GM08714 (cell line): ENCODE measurements around the gene GGA3.
"Not testable (repeated sequence)": the region's sequence is repeated elsewhere in the genome, so short reads cannot be mapped to it uniquely, and the experiment has no call there.

Experiments used
- H3K4me3 ChIP-seq: fragments of 200-500 bp; sonication (Bioruptor generic); 2 replicates; pipeline ENCODE4 v1.5.1; 2014; ENCODE audit warnings: mild to moderate bottlenecking, low read length, inconsistent platforms
- ZNF274 ChIP-seq: IDR thresholded peaks from 2 replicates; pipeline ENCODE4 v1.6.1; 2012; ENCODE audit warnings: mild to moderate bottlenecking, low read depth, low read length

Gene GGA3

DNA sequence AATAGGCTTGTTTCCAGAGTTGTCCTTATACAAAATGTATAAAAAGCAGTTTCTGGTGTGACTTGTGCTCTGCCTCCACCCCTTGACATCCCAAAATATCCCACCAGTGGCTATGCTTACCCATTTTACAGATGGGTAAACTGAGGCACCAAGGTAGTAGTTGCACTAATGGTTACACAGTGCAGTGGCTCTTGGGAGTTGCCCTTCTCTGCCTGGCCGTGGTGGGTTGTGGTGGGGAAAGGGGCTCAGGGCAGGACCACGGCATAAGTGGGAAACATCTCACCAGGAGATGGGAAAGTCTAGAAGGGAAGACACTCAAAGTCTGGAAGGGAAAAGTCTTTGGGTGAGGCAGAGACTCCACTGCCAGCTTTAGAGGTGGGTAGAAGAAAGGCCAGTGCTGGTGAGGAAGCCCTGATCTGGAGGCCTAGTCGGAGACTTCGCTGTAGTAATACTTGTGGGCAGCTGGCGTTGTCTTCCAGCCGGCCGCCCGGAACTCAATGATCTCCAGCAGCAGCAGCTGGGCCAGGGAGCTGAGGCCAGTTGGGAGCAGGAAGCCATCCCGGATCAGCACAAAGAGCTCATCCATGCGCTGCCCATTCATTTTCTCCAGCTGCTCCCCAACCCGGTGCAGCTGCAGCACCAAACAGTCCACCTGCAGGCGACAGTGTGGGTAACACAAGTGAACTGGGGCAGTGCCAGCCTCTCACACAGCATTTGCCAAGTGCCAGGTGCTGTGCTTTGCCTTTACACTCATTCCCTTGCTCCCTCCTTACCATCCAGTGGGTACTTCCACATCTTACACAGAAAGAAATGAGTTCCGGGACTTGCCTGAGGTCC lies 5.1 kb upstream of the GGA3 start:
- TF ChIP-seq ZNF274: no peak
- H3K4me3 ChIP-seq: no peak overlapping the region

DNA sequence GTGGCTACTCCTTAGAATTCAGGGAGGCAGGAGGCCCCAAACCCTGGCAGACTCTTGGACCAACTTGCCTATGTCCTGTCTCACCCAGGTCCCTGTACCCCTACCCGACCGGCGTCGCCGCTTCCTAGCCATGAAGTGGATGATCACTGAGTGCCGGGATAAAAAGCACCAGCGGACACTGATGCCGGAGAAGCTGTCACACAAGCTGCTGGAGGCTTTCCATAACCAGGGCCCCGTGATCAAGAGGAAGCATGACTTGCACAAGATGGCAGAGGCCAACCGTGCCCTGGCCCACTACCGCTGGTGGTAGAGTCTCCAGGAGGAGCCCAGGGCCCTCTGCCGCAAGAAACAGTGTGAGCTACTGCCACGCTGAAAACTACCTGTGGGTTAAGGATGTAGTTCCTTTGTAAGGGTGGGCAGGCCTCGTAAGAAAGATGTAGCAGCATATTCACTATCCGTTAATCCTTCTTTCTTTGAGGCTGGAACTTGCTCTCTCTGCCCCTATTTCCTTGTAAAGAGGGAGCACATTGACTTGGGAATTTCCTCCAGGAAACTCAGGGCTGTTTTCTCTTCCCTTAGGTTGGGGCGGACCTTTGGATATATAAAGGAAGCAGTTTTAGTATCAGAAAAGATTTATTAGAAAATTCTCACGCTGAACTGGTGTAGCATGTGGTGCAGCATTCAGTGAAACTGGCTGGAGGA lies 4.4 kb upstream of the GGA3 start:
- no peak overlapping the region for H3K4me3 ChIP-seq
- TF ChIP-seq ZNF274: no peak

DNA sequence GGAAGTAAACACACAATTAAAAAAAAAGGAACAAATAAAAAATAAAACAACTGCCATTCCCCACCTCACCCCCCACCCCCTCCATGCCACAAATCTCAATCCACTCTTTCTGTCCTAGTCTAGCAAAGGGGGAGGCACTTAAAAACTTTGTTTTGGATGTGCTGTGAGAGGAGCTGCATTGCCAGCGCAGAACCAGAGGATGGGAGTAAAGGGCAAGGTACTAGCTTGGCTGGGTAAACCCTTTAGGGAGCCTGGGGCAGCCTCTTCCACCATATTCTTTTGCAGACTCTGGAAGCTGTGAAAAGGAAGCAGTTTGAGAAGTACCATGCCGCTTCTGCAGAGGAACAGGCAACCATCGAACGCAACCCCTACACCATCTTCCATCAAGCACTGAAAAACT lies 1.6 kb upstream of the GGA3 start:
- H3K4me3 ChIP-seq: no peak overlapping the region
- no peak for TF ChIP-seq ZNF274

DNA sequence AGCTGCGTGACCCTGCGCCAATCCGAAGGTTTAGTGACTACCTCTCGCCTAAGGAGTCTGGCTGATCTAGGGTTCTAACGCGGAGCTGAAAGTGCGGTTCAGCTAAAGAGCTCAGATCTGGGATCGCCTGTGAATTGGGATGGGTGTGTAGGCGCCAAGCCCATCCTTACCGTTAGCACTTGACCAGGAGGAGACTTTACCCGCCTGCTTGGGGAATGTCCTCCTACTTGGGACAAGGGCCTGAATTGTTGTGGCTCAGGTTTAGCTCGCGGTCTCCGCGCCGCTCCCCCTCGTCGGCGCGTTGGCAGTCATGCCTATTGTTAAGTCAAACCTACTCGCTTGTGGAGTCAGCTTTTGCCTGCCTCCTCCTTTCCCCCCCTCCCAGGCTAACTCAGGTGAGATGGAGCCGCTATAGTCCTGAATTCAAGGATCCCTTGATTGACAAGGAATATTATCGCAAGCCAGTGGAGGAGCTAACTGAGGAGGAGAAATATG lies 753 bp upstream of the GGA3 start:
- TF ChIP-seq ZNF274: no peak
- H3K4me3 ChIP-seq: peak overlapping the region; percentile 71

DNA sequence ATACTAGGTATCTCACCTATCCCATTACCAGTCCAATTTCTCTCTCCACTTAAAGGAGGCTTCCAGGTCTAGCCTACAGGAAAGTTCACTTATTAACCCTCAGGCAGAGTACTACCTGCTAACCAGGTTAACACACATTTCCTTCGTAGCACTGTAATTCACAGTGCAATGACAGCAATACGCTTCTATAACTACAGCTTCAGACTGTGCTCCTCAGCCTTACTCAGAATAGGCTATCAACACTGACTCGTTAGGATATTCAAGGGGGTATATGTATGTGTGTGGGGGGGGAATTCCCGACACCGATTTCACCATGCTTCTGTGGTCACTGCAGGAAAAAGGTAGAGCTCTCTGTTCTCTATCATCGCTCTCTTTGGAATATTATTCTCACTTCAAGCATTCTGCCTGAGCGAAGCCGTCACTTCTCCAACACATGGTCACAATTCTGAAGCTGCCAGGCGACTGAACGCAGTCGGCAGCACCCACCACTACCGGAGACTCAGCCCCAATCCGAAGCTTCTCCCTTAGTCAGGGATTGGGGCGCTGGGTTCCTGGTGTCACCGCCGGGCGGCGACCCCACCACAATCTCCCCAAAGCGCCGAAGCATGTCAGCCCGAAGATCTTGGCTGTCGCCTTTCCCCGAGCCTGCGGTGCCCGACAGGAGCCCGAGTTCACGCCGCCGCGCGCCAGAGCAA lies 618 bp downstream of the GGA3 start:
- no peak for TF ChIP-seq ZNF274
- peak overlapping the region; percentile 71 for H3K4me3 ChIP-seq

DNA sequence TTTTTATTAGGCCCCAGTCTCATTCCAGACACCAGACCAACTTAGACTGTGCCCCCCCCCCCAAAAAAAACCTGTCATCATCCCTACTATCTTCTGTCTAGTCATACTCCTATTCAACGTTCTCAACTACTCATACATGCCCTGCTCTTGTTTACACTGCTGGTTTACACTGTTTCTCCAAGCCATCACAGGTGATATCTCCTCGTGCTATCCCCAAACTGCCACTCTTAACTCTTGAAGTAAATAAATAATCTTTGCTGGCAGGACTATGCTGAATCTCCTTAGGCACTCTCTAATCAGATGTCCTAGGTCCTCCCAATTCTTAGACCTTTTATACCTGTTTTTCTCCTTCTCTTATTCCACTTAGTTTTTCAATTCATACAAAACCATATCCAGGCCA lies 4.2 kb downstream of the GGA3 start:
- not testable (repeated sequence) for H3K4me3 ChIP-seq

DNA sequence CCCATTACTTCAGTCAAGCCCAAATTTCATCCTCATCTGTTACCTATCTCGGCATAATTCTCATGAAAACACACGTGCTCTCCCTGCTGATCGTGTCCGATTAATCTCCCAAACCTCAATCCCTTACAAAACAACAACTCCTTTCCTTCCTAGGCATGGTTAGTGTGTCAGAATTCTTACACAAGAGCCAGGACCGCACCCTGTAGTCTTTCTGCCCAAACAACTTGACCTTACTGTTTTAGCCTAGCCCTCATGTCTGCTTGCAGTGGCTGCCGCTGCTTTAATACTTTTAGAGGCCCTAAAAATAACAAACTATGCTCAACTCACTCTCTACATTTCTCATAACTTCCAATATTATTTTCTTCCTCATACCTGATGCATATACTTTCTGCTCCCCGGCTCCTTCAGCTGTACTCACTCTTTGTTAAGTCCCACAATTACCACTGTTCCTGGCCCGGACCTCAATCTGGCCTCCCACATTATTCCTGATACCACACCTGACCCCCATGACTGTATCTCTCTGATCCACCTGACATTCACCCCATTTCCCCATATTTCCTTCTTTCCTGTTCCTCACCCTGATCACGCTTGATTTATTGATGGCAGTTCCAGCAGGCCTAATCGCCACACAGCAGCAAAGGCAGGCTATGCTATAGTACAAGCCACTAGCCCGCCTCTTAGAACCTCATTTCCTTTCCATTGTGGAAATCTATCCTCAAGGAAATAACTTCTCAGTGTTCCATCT lies 5.3 kb downstream of the GGA3 start:
- H3K4me3 ChIP-seq: not testable (repeated sequence)

DNA sequence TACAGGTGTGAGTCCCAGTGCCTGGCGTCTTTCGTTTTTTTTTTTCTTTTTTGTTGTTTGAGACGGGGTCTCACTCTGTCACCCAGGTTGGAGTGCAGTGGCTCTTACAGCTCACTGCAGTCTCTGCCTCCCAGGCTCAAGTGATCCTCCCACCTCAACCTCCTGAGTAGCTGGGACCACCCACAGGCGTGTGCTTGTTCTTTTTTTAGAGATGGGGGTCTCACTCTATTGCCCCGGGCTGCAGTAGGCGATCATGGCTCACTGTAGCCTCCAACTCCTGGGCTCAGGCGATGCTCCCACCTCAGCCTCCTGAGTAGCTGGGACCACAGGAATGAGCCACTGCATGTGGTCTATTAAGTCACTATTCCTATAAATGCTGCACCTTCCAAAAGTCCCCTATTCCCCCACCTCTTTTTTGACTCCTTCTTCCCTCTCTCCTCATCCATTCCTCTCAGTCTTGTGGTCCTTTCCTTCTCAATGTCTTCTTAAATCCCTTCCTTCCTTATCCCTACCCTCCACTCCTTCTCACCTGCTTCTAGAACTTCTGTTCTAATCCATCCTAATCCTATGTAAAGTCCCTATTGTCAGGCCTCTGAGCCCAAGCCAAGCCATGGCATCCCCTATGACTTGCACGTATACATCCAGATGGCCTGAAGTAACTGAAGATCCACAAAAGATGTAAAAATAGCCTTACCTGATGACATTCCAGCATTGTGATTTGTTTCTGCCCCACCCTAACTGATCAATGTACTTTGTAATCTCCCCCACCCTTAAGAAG lies 9.2 kb downstream of the GGA3 start:
- H3K4me3 ChIP-seq: no peak overlapping the region
- TF ChIP-seq ZNF274: no peak

DNA sequence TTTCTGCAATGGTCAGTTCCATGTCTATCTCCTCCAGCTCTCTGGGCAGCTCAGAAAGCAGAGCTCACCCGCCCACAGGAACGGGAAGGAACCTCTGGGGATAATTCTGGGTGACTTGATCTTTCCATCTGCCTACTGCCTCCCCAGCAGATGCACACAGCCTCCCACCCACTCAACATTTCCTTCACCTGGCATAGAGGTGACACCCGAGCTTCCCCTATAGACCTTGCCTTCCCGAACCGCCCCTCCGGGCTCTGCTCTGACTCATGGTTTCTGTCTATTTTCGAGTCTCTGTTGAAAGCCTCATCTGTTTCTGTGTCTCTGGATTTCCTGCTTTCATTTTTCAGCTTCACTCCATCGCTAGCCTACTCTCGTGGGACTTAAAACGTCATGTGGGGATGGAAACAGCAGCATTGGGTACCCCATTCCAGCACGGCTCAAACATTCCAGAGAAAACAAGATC lies 11.4 kb downstream of the GGA3 start:
- H3K4me3 ChIP-seq: peak overlapping the region; percentile 33; the same call in 1 of the 2 replicates
- TF ChIP-seq ZNF274: no peak

DNA sequence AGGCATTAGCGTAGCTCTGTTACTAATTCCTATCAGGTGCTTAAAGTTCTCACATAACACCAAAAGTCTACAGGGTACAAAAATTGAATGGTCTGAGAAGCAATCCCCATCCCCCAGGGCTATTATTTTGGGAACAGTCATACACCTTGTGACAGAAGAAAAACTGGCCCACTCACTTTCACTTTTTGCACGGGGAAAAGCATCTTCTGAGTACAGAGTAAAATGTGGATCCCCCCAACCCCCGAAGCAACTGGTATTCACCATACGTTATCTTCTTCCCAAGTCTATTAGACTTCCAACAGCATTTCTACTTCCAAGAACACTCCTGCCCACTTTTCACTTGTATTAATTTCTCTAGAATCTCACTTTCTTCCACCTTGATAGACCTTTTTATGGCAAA lies 11.8 kb downstream of the GGA3 start:
- peak overlapping the region; percentile 33; the same call in 1 of the 2 replicates for H3K4me3 ChIP-seq
- TF ChIP-seq ZNF274: no peak

DNA sequence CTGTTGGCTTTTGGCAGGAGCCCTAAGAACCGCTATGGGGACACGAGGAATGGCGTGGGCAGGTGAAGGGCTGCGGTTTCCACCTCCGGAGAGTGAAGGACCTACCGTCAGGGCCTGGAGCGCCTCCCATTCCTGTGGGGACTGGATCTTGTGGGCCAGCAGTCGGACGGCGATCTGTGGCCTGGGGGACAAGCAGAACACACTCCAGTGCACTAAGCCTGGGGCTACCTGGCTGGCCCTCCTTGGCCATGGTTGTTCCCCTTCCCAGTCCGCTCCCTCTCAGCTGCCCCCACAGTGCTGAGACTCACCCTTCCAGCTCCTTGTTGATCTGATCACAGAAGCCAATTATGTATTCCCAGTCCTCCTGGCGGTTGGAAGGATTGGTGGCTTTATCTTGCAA lies 15.0 kb downstream of the GGA3 start:
- no peak for TF ChIP-seq ZNF274
- H3K4me3 ChIP-seq: no peak overlapping the region

DNA sequence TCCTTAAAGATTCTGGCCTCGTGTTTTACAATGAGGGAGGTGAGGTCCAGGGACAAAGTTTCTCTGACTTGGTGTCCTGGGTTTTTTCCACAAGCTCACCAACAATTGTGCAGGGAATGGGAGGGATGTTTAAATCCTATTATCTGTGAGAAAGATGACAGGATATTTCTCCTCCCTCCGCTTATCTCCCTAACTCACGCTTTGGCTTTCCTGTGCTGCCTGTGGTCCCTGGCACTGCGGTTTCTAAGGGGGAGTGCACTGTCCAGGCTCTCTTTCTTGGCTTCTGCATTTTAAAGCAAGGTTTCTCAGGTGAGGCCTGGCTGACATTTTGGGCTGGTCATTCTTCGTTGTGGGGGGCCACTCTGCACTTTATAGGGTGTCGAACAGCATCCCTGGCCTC lies 16.4 kb downstream of the GGA3 start:
- TF ChIP-seq ZNF274: no peak
- no peak overlapping the region for H3K4me3 ChIP-seq

DNA sequence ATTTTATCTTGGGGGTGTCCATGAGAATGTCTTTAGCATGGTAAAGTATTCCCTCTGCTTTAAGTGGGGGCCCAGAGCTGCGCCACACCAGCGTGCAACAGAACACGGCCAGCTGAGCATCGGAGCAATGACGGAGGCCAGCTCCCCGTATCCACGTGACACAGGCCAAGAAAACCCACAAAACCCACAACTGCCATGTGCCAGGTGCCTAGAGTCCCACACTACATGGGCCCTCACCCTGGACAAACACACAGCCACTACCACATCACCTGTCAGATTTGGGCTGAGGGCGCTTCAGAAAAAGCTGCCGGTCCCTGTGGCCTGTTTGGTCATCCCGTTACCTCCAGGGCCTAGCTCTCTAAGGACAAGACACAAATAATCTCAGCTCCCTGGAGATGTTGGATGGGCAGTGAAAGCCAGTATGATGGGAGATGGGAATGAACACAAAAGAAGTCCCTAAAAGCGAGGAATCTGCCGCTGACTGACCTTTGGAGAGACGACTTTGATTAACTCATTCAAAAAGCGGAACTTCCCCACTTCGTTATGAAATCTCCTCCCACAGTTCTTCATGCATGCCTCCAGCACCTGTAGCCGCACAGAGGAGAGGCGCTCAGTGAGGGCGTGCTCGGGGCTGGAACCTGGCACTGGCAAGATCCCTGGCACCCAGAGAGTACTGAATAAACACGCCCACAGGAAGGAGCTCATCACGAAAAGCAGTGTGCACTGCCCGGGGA lies 17.1 kb downstream of the GGA3 start:
- H3K4me3 ChIP-seq: no peak overlapping the region
- TF ChIP-seq ZNF274: no peak
